ENCODE measurements around the gene PCBD2.

Gene PCBD2

GRCh38 chr5:134938030-134938429 lies 33.1 kb downstream of the PCBD2 start:
- peaks cover 39 to 62% (median 51%) of the 10 kb centered on the region in 11 experiments for H3K36me3 ChIP-seq
- no peak for TF ChIP-seq Cebpa-rat (IDR thresholded peaks at IDR 0.05)
- H3K27me3 ChIP-seq = no peaks in the 10 kb centered on the region
- 0 out of 20 replicates have a peak, but pooled peaks cover 0 to 3% (median 0%) of the 10 kb centered on the region in 10 experiments for H3K4me1 ChIP-seq
- no peak overlapping the region for H3K9ac ChIP-seq
- H3K4me2 ChIP-seq = no peak overlapping the region
- H3K4me3 ChIP-seq = no peak overlapping the region
- H4K20me1 ChIP-seq = peaks cover 0 to 10% (median 0%) of the 10 kb centered on the region in 11 experiments; a peak in 1 of 22 replicates
- H3K9me3 ChIP-seq (replicated peaks in 1 of 11) = no peaks in the 10 kb centered on the region
- no peak overlapping the region for H3K27ac ChIP-seq

- no peak for TF ChIP-seq Cebpa-rat (IDR thresholded peaks at IDR 0.05)
- Histone ChIP-seq H3K27me3 (no peaks in the 10 kb centered on the region), H3K9ac (no peak overlapping the region), H3K9me3 (replicated peaks in 1 of 11) (no peaks in the 10 kb centered on the region), H3K4me2 (no peak overlapping the region), H3K4me1 (peaks cover 0 to 4% (median 0%) of the 10 kb centered on the region in 10 experiments; a peak in 2 of 20 replicates), H4K20me1 (peaks cover 0 to 10% (median 0%) of the 10 kb centered on the region in 11 experiments; a peak in 1 of 22 replicates), H3K27ac (no peak overlapping the region), H3K4me3 (no peak overlapping the region), H3K36me3 (peaks cover 31 to 60% (median 45%) of the 10 kb centered on the region in 11 experiments; a peak in 21 of 22 replicates)
Observed at GRCh38 chr5:134939500-134939899, 34.6 kb downstream of the PCBD2 start.

DNA sequence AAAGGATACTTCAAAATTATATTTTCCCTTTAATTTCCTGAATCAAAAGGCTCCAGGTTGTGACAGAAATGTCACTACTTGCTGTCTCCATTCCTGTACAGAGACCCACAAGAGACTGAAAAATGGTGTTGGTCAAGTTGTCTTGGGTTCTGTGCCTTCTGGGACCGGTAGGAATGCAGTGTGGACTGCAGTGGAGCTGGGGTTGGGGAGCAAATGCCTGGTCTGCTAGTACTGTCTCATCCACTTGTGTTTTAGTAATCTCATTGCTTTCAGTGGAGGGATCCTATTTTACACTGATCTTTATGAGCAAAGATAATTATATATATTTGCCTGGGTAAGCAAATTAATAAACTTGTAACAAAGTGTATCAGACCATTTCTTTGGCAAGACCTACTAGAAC lies 38.6 kb downstream of the PCBD2 start:
- H3K9me3 ChIP-seq (replicated peaks in 1 of 11) = no peaks in the 10 kb centered on the region
- no peaks in the 10 kb centered on the region for H3K27me3 ChIP-seq
- H3K4me2 ChIP-seq = no peak overlapping the region
- no peak for TF ChIP-seq Cebpa-rat (IDR thresholded peaks at IDR 0.05)
- peaks cover 0 to 4% (median 0%) of the 10 kb centered on the region in 10 experiments; a peak in 2 of 20 replicates for H3K4me1 ChIP-seq
- H3K36me3 ChIP-seq = peaks cover 10 to 36% (median 19%) of the 10 kb centered on the region in 11 experiments; a peak in 19 of 22 replicates
- no peak overlapping the region for H3K4me3 ChIP-seq
- no peak overlapping the region for H3K9ac ChIP-seq
- no peak overlapping the region for H3K27ac ChIP-seq
- no peaks in the 10 kb centered on the region; a peak in 1 of 22 replicates for H4K20me1 ChIP-seq

DNA sequence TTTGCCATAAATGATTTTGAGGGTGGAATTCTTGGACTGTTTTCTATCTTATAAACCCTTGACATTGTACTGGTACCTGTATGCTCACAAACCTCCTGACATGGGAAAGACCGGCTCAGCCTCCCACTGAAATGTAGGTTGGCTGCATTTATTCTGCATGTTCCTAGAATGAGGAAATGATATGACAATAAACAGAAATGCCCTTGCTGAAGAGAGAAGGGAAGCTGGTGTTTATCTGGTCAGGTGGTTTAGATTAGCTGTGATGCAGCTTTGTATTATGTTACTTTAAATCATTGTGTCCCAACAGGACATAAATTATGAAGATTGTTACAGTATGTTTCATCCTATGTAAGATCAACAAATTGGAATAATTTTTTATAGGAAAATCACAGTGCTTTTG lies 39.7 kb downstream of the PCBD2 start:
- no peak overlapping the region for H3K4me3 ChIP-seq
- H3K9me3 ChIP-seq (replicated peaks in 1 of 11) = no peaks in the 10 kb centered on the region
- peaks cover 6 to 27% (median 14%) of the 10 kb centered on the region in 11 experiments; a peak in 19 of 22 replicates for H3K36me3 ChIP-seq
- no peaks in the 10 kb centered on the region for H3K27me3 ChIP-seq
- H4K20me1 ChIP-seq = no peaks in the 10 kb centered on the region; a peak in 1 of 22 replicates
- no peak for TF ChIP-seq Cebpa-rat (IDR thresholded peaks at IDR 0.05)
- no peak overlapping the region for H3K9ac ChIP-seq
- no peak overlapping the region for H3K4me2 ChIP-seq
- H3K4me1 ChIP-seq = peaks cover 0 to 4% (median 0%) of the 10 kb centered on the region in 10 experiments; a peak in 2 of 20 replicates
- no peak overlapping the region for H3K27ac ChIP-seq

GRCh38 chr5:134945041-134945440 lies 40.1 kb downstream of the PCBD2 start:
- no peak overlapping the region for H3K9ac ChIP-seq
- H3K27ac ChIP-seq = no peak overlapping the region

GRCh38 chr5:134948911-134949310 lies 44.0 kb downstream of the PCBD2 start:
- no peaks in the 10 kb centered on the region for H3K27me3 ChIP-seq
- peaks cover 5 to 13% (median 10%) of the 10 kb centered on the region in 11 experiments; a peak in 21 of 22 replicates for H3K36me3 ChIP-seq
- H3K4me3 ChIP-seq = no peak overlapping the region
- no peaks in the 10 kb centered on the region; a peak in 1 of 22 replicates for H4K20me1 ChIP-seq
- H3K4me2 ChIP-seq = no peak overlapping the region
- no peaks in the 10 kb centered on the region for H3K4me1 ChIP-seq
- no peak for TF ChIP-seq Cebpa-rat (IDR thresholded peaks at IDR 0.05)
- no peak overlapping the region for H3K27ac ChIP-seq
- peaks cover 6 to 24% (median 16%) of the 10 kb centered on the region in 11 experiments for H3K9me3 ChIP-seq (replicated peaks in 1 of 11)
- no peak overlapping the region for H3K9ac ChIP-seq

More at GRCh38 chr5:134945041-134945440, 40.1 kb downstream of the PCBD2 start:
- Histone ChIP-seq H3K4me3 (no peak overlapping the region), H3K27me3 (no peaks in the 10 kb centered on the region), H3K4me2 (no peak overlapping the region), H3K9me3 (replicated peaks in 1 of 11) (no peaks in the 10 kb centered on the region), H3K4me1 (peaks cover 0 to 4% (median 0%) of the 10 kb centered on the region in 10 experiments; a peak in 2 of 20 replicates), H3K36me3 (peaks cover 1 to 23% (median 10%) of the 10 kb centered on the region in 11 experiments; a peak in 17 of 22 replicates), H4K20me1 (no peaks in the 10 kb centered on the region; a peak in 1 of 22 replicates)
- no peak for TF ChIP-seq Cebpa-rat (IDR thresholded peaks at IDR 0.05)

DNA sequence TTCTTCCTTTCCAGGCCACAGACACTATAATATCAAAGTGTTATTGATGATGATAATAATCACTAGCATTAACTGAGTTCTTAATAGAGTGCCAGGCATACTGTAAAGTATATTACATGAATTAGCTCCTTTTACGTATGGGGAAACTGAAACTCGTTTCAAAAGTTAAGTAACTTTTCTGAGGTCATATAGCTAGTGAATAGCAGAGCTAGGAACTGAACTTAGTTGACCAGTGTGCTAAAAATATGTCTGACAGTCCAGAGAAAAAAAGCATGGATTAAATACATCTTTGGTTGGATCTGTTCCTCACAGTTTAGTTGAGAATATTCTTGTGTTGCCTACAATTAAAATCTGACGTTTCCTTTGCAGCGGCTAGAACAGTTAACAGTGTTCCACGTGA lies 44.4 kb downstream of the PCBD2 start:
- Histone ChIP-seq H4K20me1 (no peaks in the 10 kb centered on the region; a peak in 1 of 22 replicates), H3K9me3 (replicated peaks in 1 of 11) (peaks cover 10 to 28% (median 20%) of the 10 kb centered on the region in 11 experiments), H3K4me1 (no peaks in the 10 kb centered on the region), H3K4me3 (no peak overlapping the region), H3K9ac (no peak overlapping the region), H3K4me2 (no peak overlapping the region), H3K27ac (no peak overlapping the region), H3K36me3 (peaks cover 8 to 17% (median 14%) of the 10 kb centered on the region in 11 experiments; a peak in 21 of 22 replicates), H3K27me3 (no peaks in the 10 kb centered on the region)
- no peak for TF ChIP-seq Cebpa-rat (IDR thresholded peaks at IDR 0.05)

DNA sequence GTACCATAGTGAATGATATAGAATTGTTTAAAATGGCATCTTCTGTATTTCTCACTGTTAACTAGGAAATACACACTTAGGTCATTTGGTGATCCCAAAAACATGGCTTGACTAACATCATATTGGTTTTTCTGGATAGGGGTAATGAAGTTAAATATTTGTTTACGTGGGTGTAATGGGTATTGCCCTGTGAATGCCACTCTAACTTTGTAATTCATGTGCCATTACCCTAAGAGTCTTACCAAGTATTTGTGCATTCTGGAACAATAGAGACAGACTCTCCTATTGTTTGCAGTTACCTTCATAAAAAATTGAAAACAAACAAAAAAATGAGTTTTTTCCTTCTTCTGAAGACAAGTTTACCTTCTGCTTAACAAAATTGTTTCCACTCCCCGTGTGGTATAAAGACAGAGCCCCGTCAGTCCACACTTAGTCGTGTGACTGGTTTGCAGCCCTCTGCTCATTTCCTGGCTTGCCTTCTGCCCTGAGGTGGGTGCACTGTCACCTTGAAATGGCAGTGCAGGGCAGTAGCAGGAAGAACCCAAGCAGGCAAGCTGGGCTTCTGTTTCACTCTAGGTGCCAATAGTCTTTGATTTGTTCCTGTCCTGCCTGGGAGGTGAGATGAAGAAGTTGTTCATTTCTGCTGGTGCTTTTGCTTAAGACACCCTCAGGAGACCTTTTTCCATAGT lies 53.1 kb downstream of the PCBD2 start:
- no peak overlapping the region for H3K27ac ChIP-seq
- no peak for TF ChIP-seq Cebpa-rat (IDR thresholded peaks at IDR 0.05)

DNA sequence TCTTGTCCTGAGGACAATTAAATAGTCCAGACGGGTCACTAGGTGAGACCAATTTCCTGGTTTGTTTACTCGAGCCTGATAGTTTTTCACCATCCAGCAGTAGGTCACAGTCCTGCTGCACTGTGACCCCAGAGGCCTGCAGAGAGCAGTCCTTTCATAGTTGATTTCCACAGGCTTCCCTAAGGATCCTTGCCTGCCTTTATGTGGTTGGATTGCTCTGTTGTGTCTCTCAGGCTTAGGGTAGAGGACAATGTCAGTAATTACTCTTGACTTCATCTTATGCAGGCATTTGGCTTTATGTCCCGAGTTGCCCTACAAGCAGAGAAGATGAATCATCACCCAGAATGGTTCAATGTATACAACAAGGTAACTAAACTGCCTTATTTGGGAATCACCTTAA lies 53.8 kb downstream of the PCBD2 start:
- no peak overlapping the region for H3K4me2 ChIP-seq
- no peak overlapping the region for H3K27ac ChIP-seq
- no peak for TF ChIP-seq Cebpa-rat (IDR thresholded peaks at IDR 0.05)

More for the DNA sequence above, 53.1 kb downstream of the PCBD2 start:
- H3K4me2 ChIP-seq = no peak overlapping the region
- H3K9ac ChIP-seq = no peak overlapping the region
- peaks cover 22 to 32% (median 28%) of the 10 kb centered on the region in 11 experiments for H3K9me3 ChIP-seq (replicated peaks in 1 of 11)
- no peaks in the 10 kb centered on the region for H3K27me3 ChIP-seq
- H3K4me3 ChIP-seq = no peak overlapping the region
- no peaks in the 10 kb centered on the region; a peak in 1 of 22 replicates for H4K20me1 ChIP-seq
- H3K36me3 ChIP-seq = peaks cover 55 to 87% (median 62%) of the 10 kb centered on the region in 11 experiments
- H3K4me1 ChIP-seq = no peaks in the 10 kb centered on the region

More for the DNA sequence above, 53.8 kb downstream of the PCBD2 start:
- Histone ChIP-seq H3K9me3 (replicated peaks in 1 of 11) (peaks cover 18 to 27% (median 23%) of the 10 kb centered on the region in 11 experiments), H4K20me1 (no peaks in the 10 kb centered on the region; a peak in 1 of 22 replicates), H3K27me3 (no peaks in the 10 kb centered on the region), H3K36me3 (peaks cover 51 to 87% (median 59%) of the 10 kb centered on the region in 11 experiments), H3K4me1 (peaks cover 0 to 2% (median 1%) of the 10 kb centered on the region in 10 experiments; a peak in 11 of 20 replicates), H3K9ac (no peak overlapping the region), H3K4me3 (no peak overlapping the region)
